T-helper 1 cell (primary cell): ENCODE measurements around the gene KLHL17.
"Not testable (repeated sequence)": the region's sequence is repeated elsewhere in the genome, so short reads cannot be mapped to it uniquely, and the experiment has no call there.

ENCODE experiments used
- DNase-seq, 5 donors: peaks; one replicate each; pipeline ENCODE4 v3.0.0-alpha.2; 2012 to 2020

The KLHL17 gene

GRCh38 chr1:970242-970972, 10.0 kb downstream of the KLHL17 start:
- no peak for DNase-seq

GRCh38 chr1:970973-971730, 10.8 kb downstream of the KLHL17 start:
- no peak for DNase-seq

- no peak for DNase-seq
Observed at GRCh38 chr1:971751-972506, 11.5 kb downstream of the KLHL17 start.

- DNase-seq: no peak
Observed at GRCh38 chr1:972726-973458, 12.5 kb downstream of the KLHL17 start.

- DNase-seq: no peak
Observed at GRCh38 chr1:973459-974292, 13.3 kb downstream of the KLHL17 start.

GRCh38 chr1:974293-974640, 13.9 kb downstream of the KLHL17 start:
- DNase-seq: no peak

- DNase-seq: no peak
Observed at GRCh38 chr1:974687-975328, 14.4 kb downstream of the KLHL17 start.

GRCh38 chr1:975365-975764, 15.0 kb downstream of the KLHL17 start:
- no peak for DNase-seq

GRCh38 chr1:975896-976683, 15.7 kb downstream of the KLHL17 start:
- peak in 4 of 5 donors; percentile 46 to 71 (median 56) for DNase-seq

GRCh38 chr1:976791-977190, 16.4 kb downstream of the KLHL17 start:
- DNase-seq: not testable (repeated sequence)

- no peak for DNase-seq
Observed at GRCh38 chr1:978069-978834, 17.9 kb downstream of the KLHL17 start.

GRCh38 chr1:978835-979743, 18.7 kb downstream of the KLHL17 start:
- no peak for DNase-seq

- no peak for DNase-seq
Observed at GRCh38 chr1:979744-980072, 19.3 kb downstream of the KLHL17 start.

- DNase-seq: no peak
Observed at GRCh38 chr1:980137-980571, 19.8 kb downstream of the KLHL17 start.

GRCh38 chr1:980602-981395, 20.4 kb downstream of the KLHL17 start:
- DNase-seq: no peak

- no peak for DNase-seq
Observed at GRCh38 chr1:981491-981954, 21.1 kb downstream of the KLHL17 start.

- DNase-seq: no peak
Observed at GRCh38 chr1:981955-982558, 21.7 kb downstream of the KLHL17 start, which contains the start of gene PERM1. PERM1 (minus strand) TSS chr1:982093; CDS start chr1:981029, 1,064 bp downstream.
